HepG2 (cell line): Measurements from ENCODE around the gene CD36. TPM values are rescaled to one million over a fixed set of nuclear protein-coding genes. Genes with fewer than 3 reads are reported as not detected.

ENCODE experiments used
- ATAC-seq: fragments of 200-7000 bp; cut with Tn5 transposase; 3 replicates; pipeline ENCODE4 v1.9.1; 2020; ENCODE audit warnings: mild to moderate bottlenecking, moderate library complexity
- BruUV-seq: library from RNA; stranded (reverse); fragments of 400-500 nt; replicated peaks from 2 replicates; lab custom pipeline; 2021; lab: Mats Ljungman, UMichigan
- CTCF ChIA-PET: fragments of 300-600 bp; formaldehyde crosslinking; extraction: SDS; loops from one replicate; lab custom pipeline; 2021; ENCODE audit warnings: low total read pairs, inconsistent platforms, low intra/inter-chr PET ratio; lab: Yijun Ruan, JAX
- POLR2A ChIA-PET: fragments of 350-600 bp; sonication (Branson Sonifier 250); formaldehyde crosslinking; loops from one replicate; lab custom pipeline; 2020; ENCODE audit warnings: antibody characterized with exemption, inconsistent platforms; lab: Yijun Ruan, JAX
- DNase-seq: peaks from one replicate; pipeline ENCODE4 v3.0.0-alpha.2; 2015; ENCODE audit warnings: low spot score
- FAIRE-seq: peaks from 3 replicates; lab custom pipeline; 2011; peaks lifted over from hg19 to GRCh38; lab: Jason Lieb, UNC
- H2AFZ ChIP-seq: one replicate; pipeline ENCODE4 v1.6.1; 2011; ENCODE audit warnings: low read length, inconsistent platforms
- H3K27ac ChIP-seq: fragments of 300-600 bp; 3 replicates; pipeline ENCODE4 v1.8.0; 2011; ENCODE audit warnings: mixed run types, mild to moderate bottlenecking, mixed read lengths, low read length, inconsistent platforms; ENCODE audit not compliant: insufficient read depth; ENCODE audit errors: extremely low read length
- H3K27me3 ChIP-seq, 2 experiments: fragments of 200-600 bp in 1 of 2; 2 replicates in 1 of 2; 3 replicates in 1 of 2; pipeline versions ENCODE4 v1.6.0 to v1.8.0; 2011; ENCODE audit warnings: low read length in 2 of 2, mild to moderate bottlenecking in 2 of 2, moderate library complexity in 2 of 2, inconsistent platforms in 1 of 2; ENCODE audit not compliant: insufficient read depth in 2 of 2, control insufficient read depth in 1 of 2
- H3K36me3 ChIP-seq, 2 experiments: fragments of 200-600 bp in 1 of 2; replicated peaks in 1 of 2; 2 replicates in 1 of 2; 3 replicates in 1 of 2; pipeline versions ENCODE4 v1.5.1 to v1.8.0; 2011; ENCODE audit warnings: low read length in 2 of 2, inconsistent platforms in 1 of 2; ENCODE audit not compliant: insufficient read depth in 2 of 2, control insufficient read depth in 1 of 2
- H3K4me1 ChIP-seq: 2 replicates; pipeline ENCODE4 v1.5.1; 2012; ENCODE audit warnings: low read length, inconsistent platforms; ENCODE audit not compliant: insufficient read depth
- H3K4me2 ChIP-seq: 2 replicates; pipeline ENCODE4 v1.6.0; 2011; ENCODE audit warnings: low read depth, low read length, inconsistent platforms
- H3K4me3 ChIP-seq, 3 experiments: fragments of 200-600 bp in 1 of 3; sonication (generic), shearing (Covaris generic) in 1 of 3; replicated peaks in 1 of 3; 2 replicates each; pipeline ENCODE4 v1.5.1; 2011 to 2016; ENCODE audit warnings: low read length in 3 of 3, inconsistent platforms in 2 of 3, low read depth in 2 of 3, mild to moderate bottlenecking in 2 of 3, control low read depth in 1 of 3, mixed read lengths in 1 of 3; ENCODE audit not compliant: insufficient read depth in 1 of 3
- H3K79me2 ChIP-seq: one replicate; pipeline ENCODE4 v1.6.1; 2011; ENCODE audit warnings: low read length, inconsistent platforms; ENCODE audit not compliant: insufficient read depth
- H3K9ac ChIP-seq: 2 replicates; pipeline ENCODE4 v1.6.0; 2011; ENCODE audit warnings: mild to moderate bottlenecking, low read depth, low read length, inconsistent platforms; ENCODE audit not compliant: insufficient read depth
- H3K9me3 ChIP-seq: 2 replicates; pipeline ENCODE4 v1.5.1; 2012; ENCODE audit warnings: mild to moderate bottlenecking, low read length
- H4K20me1 ChIP-seq: 2 replicates; pipeline ENCODE4 v1.6.0; 2011; ENCODE audit warnings: inconsistent platforms, mild to moderate bottlenecking, low read length, moderate library complexity; ENCODE audit not compliant: insufficient read depth
- DBP ChIP-seq: sonication (generic); formaldehyde crosslinking; IDR thresholded peaks from 2 replicates; pipeline ENCODE4 v1.4.0; 2020; ENCODE audit warnings: missing genetic modification reagents; ENCODE audit errors: not compliant biosample characterization
- FOXM1 ChIP-seq: sonication (generic); formaldehyde crosslinking; IDR thresholded peaks from 2 replicates; pipeline ENCODE4 v1.5.0; 2020; ENCODE audit warnings: missing genetic modification reagents
- RARG ChIP-seq: sonication (generic); formaldehyde crosslinking; IDR thresholded peaks from 2 replicates; pipeline ENCODE4 v1.4.0; 2020; ENCODE audit warnings: low read depth, mild to moderate bottlenecking, missing genetic modification reagents
- SRSF9 ChIP-seq: fragments of 200-400 bp; formaldehyde crosslinking; IDR thresholded peaks from 2 replicates; pipeline ENCODE4 v1.6.1; 2018; ENCODE audit warnings: borderline replicate concordance, mild to moderate bottlenecking, low read depth, low read length; ENCODE audit not compliant: insufficient read depth, poor library complexity, severe bottlenecking
- YEATS4 ChIP-seq: sonication (generic); formaldehyde crosslinking; IDR thresholded peaks from 2 replicates; pipeline ENCODE4 v1.4.0; 2020; ENCODE audit warnings: missing genetic modification reagents, borderline replicate concordance
- YY1 ChIP-seq: IDR thresholded peaks from 2 replicates; pipeline ENCODE4 v1.6.1; 2011; ENCODE audit warnings: low read length, low read depth, moderate library complexity, mild to moderate bottlenecking; ENCODE audit not compliant: insufficient read depth, insufficient replicate concordance
- ZC3H4 ChIP-seq: sonication (generic); formaldehyde crosslinking; IDR thresholded peaks from 2 replicates; pipeline ENCODE4 v1.4.0; 2020; ENCODE audit warnings: missing genetic modification reagents, borderline replicate concordance
- ZNF143 ChIP-seq: sonication (generic); formaldehyde crosslinking; IDR thresholded peaks from 2 replicates; pipeline ENCODE4 v1.4.0; 2020; ENCODE audit warnings: missing genetic modification reagents
- ZNF234 ChIP-seq: sonication (generic); formaldehyde crosslinking; conservative IDR thresholded peaks from 2 replicates; pipeline ENCODE4 v1.5.1; 2020; ENCODE audit warnings: mild to moderate bottlenecking, missing genetic modification reagents
- ZNF263 ChIP-seq: sonication (generic); formaldehyde crosslinking; IDR thresholded peaks from 2 replicates; pipeline ENCODE4 v1.4.0; 2020; ENCODE audit warnings: missing genetic modification reagents
- ZNF281 ChIP-seq: sonication (generic); formaldehyde crosslinking; IDR thresholded peaks from 2 replicates; pipeline ENCODE4 v1.4.0; 2020; ENCODE audit warnings: missing genetic modification reagents, borderline replicate concordance
- ZNF296 ChIP-seq: sonication (generic); formaldehyde crosslinking; conservative IDR thresholded peaks from 2 replicates; pipeline ENCODE4 v1.5.0; 2020; ENCODE audit warnings: mild to moderate bottlenecking, missing genetic modification reagents
- ZNF331 ChIP-seq: sonication (generic); formaldehyde crosslinking; IDR thresholded peaks from 2 replicates; pipeline ENCODE4 v1.4.0; 2020; ENCODE audit warnings: missing genetic modification reagents
- ZNF777 ChIP-seq: sonication (generic); formaldehyde crosslinking; IDR thresholded peaks from 2 replicates; pipeline ENCODE4 v1.4.0; 2020; ENCODE audit warnings: missing genetic modification reagents
- ZSCAN5A ChIP-seq: sonication (generic); formaldehyde crosslinking; IDR thresholded peaks from 2 replicates; pipeline ENCODE4 v1.8.0; 2022; ENCODE audit warnings: mild to moderate bottlenecking, missing genetic modification reagents, borderline replicate concordance
- WGBS: methylation state at CpG from one replicate; pipeline ENCODE4 v1.1.6; 2017; ENCODE audit warnings: low lambda C conversion rate; 5-methylcytosine and 5-hydroxymethylcytosine counted together
- in situ Hi-C: cut with HindIII; loops from 2 replicates; pipeline ENCODE4 v1.10.0; 2017; ENCODE audit warnings: low pct_unique_long_range_greater_than_20kb; ENCODE audit not compliant: extremely low pct_ligation_motif_present
- intact Hi-C: fragments of 100-400 bp; cut with micrococcal nuclease; formaldehyde crosslinking; loops from one replicate; pipeline ENCODE4 v1.10.0; 2022; ENCODE audit not compliant: unreplicated experiment
- polyA plus RNA-seq, 8 experiments: library from polyadenylated mRNA; depleted of rRNA in 3 of 8; stranded (reverse) in 7 of 8; unstranded in 1 of 8; fragments of >200 nt; fragmentation: Illumina TruSeq in 4 of 8; extraction: Trizol in 4 of 8; gene quantifications; 2 replicates each; pipeline versions ENCODE4 v1.2.1 to v1.2.3, GENCODE V29; 2011 to 2016; ENCODE audit warnings: low read depth in 4 of 8, missing spikeins in 1 of 8, mixed read lengths in 1 of 8; ENCODE audit not compliant: insufficient read depth in 1 of 8
- total RNA-seq, 5 experiments: library from RNA; depleted of rRNA; stranded (reverse); fragments of >200 nt; fragmentation: Illumina TruSeq; extraction: Trizol; gene quantifications; 2 replicates each; pipeline ENCODE4 v1.2.3, GENCODE V29; 2016; ENCODE audit warnings: low read depth in 1 of 5

The CD36 gene
- total and polyA plus RNA-seq, 2 of the 13 experiments (the other 11 are each of a cell fraction or from before 2014, with no cell fraction given) = 2.8 to 4.8 TPM

GRCh38 chr7:80589631-80590030 lies 48.8 kb upstream of the CD36 start:
- in situ Hi-C loops (no loop called here), intact Hi-C loops (no loop called here)
- no peak for DNase-seq

More at GRCh38 chr7:80589631-80590030, 48.8 kb upstream of the CD36 start:
- BruUV-seq = no TSS peak
- H3K79me2 ChIP-seq = no peaks in the 10 kb centered on the region
- POLR2A ChIA-PET = no interaction called here
- ATAC-seq (no peak), FAIRE-seq (no peak)
- no peak overlapping the region for H3K4me3 ChIP-seq
- CTCF ChIA-PET = no interaction called here
- no peak overlapping the region for H3K9ac ChIP-seq
- 0 out of 2 replicates have a peak, but pooled peaks cover 9% of the 10 kb centered on the region for H3K4me1 ChIP-seq
- H3K27ac ChIP-seq = no peak overlapping the region
- H4K20me1 ChIP-seq = no peaks in the 10 kb centered on the region
- WGBS = 38% methylated on average over 1 of the region's 1 CpG
- no peaks in the 10 kb centered on the region for H3K27me3 ChIP-seq
- no peak overlapping the region for H2AFZ ChIP-seq
- TF ChIP-seq RARG (CRISPR knock-in tag) (no peak), ZNF331 (CRISPR knock-in tag) (no peak), ZSCAN5A (no peak), ZNF296 (no peak), ZNF143 (no peak), ZNF281 (CRISPR knock-in tag) (no peak), SRSF9 (no peak), YY1 (no peak), ZNF777 (CRISPR knock-in tag) (no peak), ZC3H4 (no peak), FOXM1 (CRISPR knock-in tag) (no peak), ZNF234 (CRISPR knock-in tag) (no peak), ZNF263 (CRISPR knock-in tag) (no peak), YEATS4 (CRISPR knock-in tag) (no peak), DBP (no peak)
- no peaks in the 10 kb centered on the region for H3K9me3 ChIP-seq
- no peaks in the 10 kb centered on the region for H3K36me3 ChIP-seq
- no peak overlapping the region for H3K4me2 ChIP-seq
